Lung (tissue), 12 donors: ENCODE results near the gene TTC28. TPM values are rescaled to one million over a fixed set of nuclear protein-coding genes. Genes with fewer than 3 reads are reported as not detected.
A peak's percentile ranks its signal among the peaks of the same experiment; 100 is the strongest.

ENCODE experiments used
- ATAC-seq: fragments of 200-7000 bp; cut with Tn5 transposase; one replicate; pipeline ENCODE4 v1.9.1; 2020; ENCODE audit warnings: moderate number of reproducible peaks; ENCODE audit not compliant: insufficient read depth, low FRiP score
- DNase-seq, 3 donors: peaks; one replicate each; pipeline ENCODE4 v3.0.0-alpha.2; 2013 to 2017
- H3K27ac ChIP-seq, 2 donors: one replicate each; pipeline ENCODE4 v1.5.1; 2013; ENCODE audit warnings: mild to moderate bottlenecking in 2 of 2, moderate library complexity in 2 of 2, control low read depth in 1 of 2, inconsistent platforms in 1 of 2, low read depth in 1 of 2, low read length in 1 of 2
- H3K27me3 ChIP-seq, 3 donors: one replicate each; pipeline ENCODE4 v1.5.1; 2013; ENCODE audit warnings: low read length in 2 of 3; ENCODE audit not compliant: control insufficient read depth in 3 of 3, insufficient read depth in 3 of 3
- H3K36me3 ChIP-seq, 4 donors: one replicate each; pipeline ENCODE4 v1.5.1; 2013; ENCODE audit warnings: low read length in 4 of 4, mild to moderate bottlenecking in 1 of 4, moderate library complexity in 1 of 4; ENCODE audit not compliant: control insufficient read depth in 4 of 4, insufficient read depth in 4 of 4
- H3K4me1 ChIP-seq, 5 donors: one replicate each; pipeline ENCODE4 v1.5.1; 2013; ENCODE audit warnings: low read length in 5 of 5, mild to moderate bottlenecking in 2 of 5, moderate library complexity in 1 of 5; ENCODE audit not compliant: control insufficient read depth in 5 of 5, insufficient read depth in 5 of 5
- H3K4me3 ChIP-seq: one replicate; pipeline ENCODE4 v1.5.1; 2013; ENCODE audit warnings: mild to moderate bottlenecking, control low read depth, moderate library complexity
- H3K9ac ChIP-seq, 2 donors: one replicate each; pipeline ENCODE4 v1.5.1; 2013; ENCODE audit warnings: low read length in 2 of 2, control low read depth in 1 of 2; ENCODE audit not compliant: insufficient read depth in 1 of 2
- H3K9me3 ChIP-seq, 4 donors: one replicate each; pipeline ENCODE4 v1.5.1; 2013; ENCODE audit warnings: low read length in 3 of 4, mild to moderate bottlenecking in 1 of 4, moderate library complexity in 1 of 4; ENCODE audit not compliant: control insufficient read depth in 4 of 4, insufficient read depth in 3 of 4
- CTCF ChIP-seq: IDR thresholded peaks from 2 replicates; pipeline ENCODE4 v1.5.1; 2012; ENCODE audit warnings: mild to moderate bottlenecking; ENCODE audit errors: control extremely low read depth, extremely low read depth
- WGBS, 2 donors: extraction: QIAGEN DNeasy Blood & Tissue Kit; methylation state at CpG; one replicate each; pipeline ENCODE4 v1.1.7; 2013; 5-methylcytosine and 5-hydroxymethylcytosine counted together
- polyA plus RNA-seq, 2 donors: library from polyadenylated mRNA; stranded (reverse); fragments of 200-250 nt; gene quantifications; one replicate each; pipeline ENCODE4 v1.2.1, GENCODE V29; 2013
- total RNA-seq, 2 donors: library from RNA; depleted of rRNA in 1 of 2; stranded (reverse); fragments of >200 nt in 1 of 2; gene quantifications; one replicate each; pipeline ENCODE4 v1.2.1, GENCODE V29; 2014 to 2021
- donor health status: control.
- donor health status: control.
- donor health status: Bipolar disorder and iron deficiency.
- donor health status: healthy.
- donor health status: DM: yes; HTN: yes; CAD: no.

Gene TTC28
- total and polyA plus RNA-seq, 4 donors: 4.7 to 72.2 (median 24.8) TPM

- Histone ChIP-seq H3K27ac (peak overlapping the region in 1 of 2 donors; percentile 53), H3K4me1 (peaks cover 0 to 12% (median 0%) of the 10 kb centered on the region in 5 donors), H3K4me3 (no peak overlapping the region), H3K9me3 (no peaks in the 10 kb centered on the region), H3K36me3 (peaks cover 0 to 2% (median 0%) of the 10 kb centered on the region in 4 donors), H3K27me3 (no peaks in the 10 kb centered on the region), H3K9ac (no peak overlapping the region)
- 83 to 89% methylated on average over 5 of the region's 5 CpGs for WGBS, 2 donors
- DNase-seq (no peak), ATAC-seq (no peak)
- TF ChIP-seq CTCF: no peak
Observed at GRCh38 chr22:28268850-28269249, 410.8 kb downstream of the TTC28 start.

- Histone ChIP-seq H3K4me1 (peaks cover 0 to 12% (median 0%) of the 10 kb centered on the region in 5 donors), H3K9me3 (no peaks in the 10 kb centered on the region), H3K27me3 (no peaks in the 10 kb centered on the region), H3K9ac (no peak overlapping the region), H3K4me3 (no peak overlapping the region), H3K36me3 (peaks cover 0 to 2% (median 0%) of the 10 kb centered on the region in 4 donors), H3K27ac (no peak overlapping the region)
- TF ChIP-seq CTCF: no peak
- no peak for DNase-seq
- WGBS, 2 donors: 71 to 87% methylated on average over 3 of the region's 3 CpGs
- ATAC-seq: no peak
Observed at GRCh38 chr22:28268171-28268570, 411.5 kb downstream of the TTC28 start.

GRCh38 chr22:28260619-28261018 is 419.0 kb downstream of the TTC28 start:
- ATAC-seq: no peak
- H3K4me3 ChIP-seq: no peak overlapping the region
- H3K27ac ChIP-seq: no peak overlapping the region
- peaks cover 0 to 5% (median under 1%) of the 10 kb centered on the region in 4 donors for H3K36me3 ChIP-seq
- H3K9ac ChIP-seq: no peak overlapping the region
- no peak for DNase-seq
- TF ChIP-seq CTCF: no peak
- no peaks in the 10 kb centered on the region for H3K9me3 ChIP-seq
- WGBS, 2 donors: 95 to 100% methylated on average over 2 of the region's 2 CpGs
- H3K27me3 ChIP-seq: no peaks in the 10 kb centered on the region
- H3K4me1 ChIP-seq: peaks cover 0 to 13% (median 8%) of the 10 kb centered on the region in 5 donors

GRCh38 chr22:28259774-28260312 is 419.8 kb downstream of the TTC28 start:
- Histone ChIP-seq H3K36me3 (peaks cover 0 to 5% (median under 1%) of the 10 kb centered on the region in 4 donors), H3K9me3 (no peaks in the 10 kb centered on the region), H3K27ac (no peak overlapping the region), H3K4me3 (no peak overlapping the region), H3K4me1 (peaks cover 0 to 13% (median 8%) of the 10 kb centered on the region in 5 donors), H3K27me3 (no peaks in the 10 kb centered on the region), H3K9ac (no peak overlapping the region)
- ATAC-seq: no peak
- TF ChIP-seq CTCF: no peak
- 80 to 84% methylated on average over 2 of the region's 2 CpGs for WGBS, 2 donors
- DNase-seq: peak in 2 of 3 donors; percentile 44 to 47
